Endodermal cell (in vitro differentiated cells): Measurements from ENCODE around the gene CHMP2A. TPM values are rescaled to one million over a fixed set of nuclear protein-coding genes. Genes with fewer than 3 reads are reported as not detected.
A peak's percentile ranks its signal among the peaks of the same experiment; 100 is the strongest.

Source experiments
- DNase-seq: peaks from one replicate; pipeline ENCODE4 v3.0.0-alpha.2; 2017
- H3K27ac ChIP-seq: 2 replicates; pipeline ENCODE4 v1.5.1; 2013; ENCODE audit warnings: mild to moderate bottlenecking, low read depth, low read length, moderate library complexity
- H3K27me3 ChIP-seq: 2 replicates; pipeline ENCODE4 v1.6.1; 2013; ENCODE audit warnings: mild to moderate bottlenecking, low read length, moderate library complexity; ENCODE audit not compliant: insufficient read depth, control insufficient read depth, poor library complexity, severe bottlenecking
- H3K36me3 ChIP-seq: 2 replicates; pipeline ENCODE4 v1.7.0; 2013; ENCODE audit warnings: mild to moderate bottlenecking, low read length, moderate library complexity; ENCODE audit not compliant: control insufficient read depth, insufficient read depth
- H3K4me1 ChIP-seq: one replicate; pipeline ENCODE4 v1.7.0; 2013; ENCODE audit warnings: low read length; ENCODE audit not compliant: control insufficient read depth, insufficient read depth
- H3K4me3 ChIP-seq: 2 replicates; pipeline ENCODE4 v1.5.1; 2013; ENCODE audit warnings: mild to moderate bottlenecking, low read length, moderate library complexity
- H3K9ac ChIP-seq: 2 replicates; pipeline ENCODE4 v1.6.1; 2013; ENCODE audit warnings: mild to moderate bottlenecking, low read length, moderate library complexity; ENCODE audit not compliant: poor library complexity, severe bottlenecking; ENCODE audit errors: extremely low read depth
- H3K9me3 ChIP-seq: 2 replicates; pipeline ENCODE4 v1.6.1; 2013; ENCODE audit warnings: mild to moderate bottlenecking, low read length, moderate library complexity; ENCODE audit not compliant: control insufficient read depth
- H3K27ac Mint-ChIP-seq: 2 replicates; pipeline ENCODE4 v1.8.0; 2020; ENCODE audit warnings: mixed read lengths
- H3K27me3 Mint-ChIP-seq: 2 replicates; pipeline ENCODE4 v1.8.0; 2021; ENCODE audit warnings: mild to moderate bottlenecking, mixed read lengths; ENCODE audit not compliant: insufficient read depth
- H3K36me3 Mint-ChIP-seq: 2 replicates; pipeline ENCODE4 v1.8.0; 2020; ENCODE audit warnings: low read depth, mixed read lengths
- H3K4me1 Mint-ChIP-seq: 2 replicates; pipeline ENCODE4 v1.8.0; 2020; ENCODE audit warnings: mixed read lengths
- H3K4me3 Mint-ChIP-seq: 2 replicates; pipeline ENCODE4 v1.8.0; 2020; ENCODE audit warnings: mild to moderate bottlenecking, moderate library complexity, mixed read lengths
- H3K9me3 Mint-ChIP-seq: 2 replicates; pipeline ENCODE4 v1.8.0; 2020; ENCODE audit warnings: mild to moderate bottlenecking, mixed read lengths
- WGBS, 2 experiments: methylation state at CpG; one replicate each; pipeline versions ENCODE4 v1.1.5 to v1.1.7; 2013; ENCODE audit warnings: missing lambda C conversion rate in 2 of 2, mixed read lengths in 1 of 2; ENCODE audit not compliant: insufficient coverage in 1 of 2, insufficient read length in 1 of 2; 5-methylcytosine and 5-hydroxymethylcytosine counted together
- total RNA-seq, 2 donors: library from RNA; stranded (reverse); fragmentation: NEBNext Ultra II Directional in 1 of 2; extraction: Animal tissue kit (Norgen Biotek cat#: 25700) in 1 of 2; gene quantifications; 2 replicates in 1 of 2; 3 replicates in 1 of 2; pipeline ENCODE4 v1.2.1, GENCODE V29; 2021
- TF ChIP-seq, protein P1 (sequence below): fragments of 200-600 bp; sonication (generic); conservative IDR thresholded peaks from 2 replicates; pipeline ENCODE4 v1.5.0; 2021; ENCODE audit warnings: antibody characterized with exemption, mild to moderate bottlenecking

The CHMP2A gene
- total RNA-seq, 2 donors from 2014 or later = 97.7 to 147 TPM

DNA sequence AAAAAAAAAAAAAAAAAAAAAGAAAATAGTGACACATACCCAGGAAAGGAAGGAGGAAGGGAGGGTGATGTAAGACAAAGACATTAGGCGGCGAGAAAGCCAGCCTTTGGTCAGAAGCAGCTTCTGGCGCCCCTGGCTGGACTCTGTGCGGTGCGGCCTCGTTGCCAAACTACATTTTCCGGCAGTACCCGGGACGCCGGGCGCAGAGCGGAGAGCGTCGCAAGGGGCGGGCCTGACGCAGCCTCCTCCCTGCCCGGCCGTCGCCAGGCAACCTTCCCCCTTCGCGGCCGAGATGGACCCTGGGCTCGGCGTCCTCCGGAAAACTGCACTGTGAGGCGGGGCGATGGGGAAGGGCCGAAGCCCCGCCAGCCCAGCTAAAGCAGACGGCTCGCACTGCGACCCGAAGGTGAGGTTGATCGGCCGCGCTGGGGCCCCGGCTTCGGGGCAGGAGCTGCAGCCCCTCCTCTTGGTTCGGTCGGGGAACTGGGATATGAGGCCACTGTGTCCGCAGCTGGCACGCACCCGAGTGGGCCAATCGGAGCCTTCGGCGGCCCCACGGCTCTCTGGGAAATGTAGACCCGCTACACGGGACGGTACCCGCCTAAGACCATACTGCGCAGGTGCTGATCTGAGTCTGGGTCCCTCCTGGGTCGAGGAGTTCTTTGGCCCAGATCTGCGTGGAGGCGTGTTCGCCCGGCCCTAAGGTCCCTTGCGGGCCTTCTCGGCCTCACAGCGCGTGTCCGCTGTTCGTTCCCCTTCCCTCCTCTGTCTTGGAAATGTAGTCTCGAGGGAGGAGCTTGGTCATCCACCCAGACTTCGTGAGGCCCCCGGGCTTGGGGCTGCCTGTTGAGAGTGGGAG lies 20.5 kb upstream of the CHMP2A start:
- Histone ChIP-seq H3K4me1 (no peaks in the 10 kb centered on the region), H3K9ac (peak overlapping the region; percentile 68), H3K9me3 (no peaks in the 10 kb centered on the region), H3K27ac (peak overlapping the region; percentile 89), H3K4me3 (peak overlapping the region; percentile 98), H3K36me3 (peaks cover 12% of the 10 kb centered on the region), H3K27me3 (no peaks in the 10 kb centered on the region)
- Mint-ChIP-seq H3K27ac (peak overlapping the region; percentile 91), H3K27me3 (no peaks in the 10 kb centered on the region), H3K4me3 (peak overlapping the region; percentile 97), H3K4me1 (peaks cover 13% of the 10 kb centered on the region), H3K9me3 (no peaks in the 10 kb centered on the region), H3K36me3 (no peaks in the 10 kb centered on the region)
- DNase-seq = peak; percentile 95
- 0% methylated on average over 25 to 66 of the region's 66 CpGs for WGBS, 2 experiments
- TF ChIP-seq, protein P1, sequence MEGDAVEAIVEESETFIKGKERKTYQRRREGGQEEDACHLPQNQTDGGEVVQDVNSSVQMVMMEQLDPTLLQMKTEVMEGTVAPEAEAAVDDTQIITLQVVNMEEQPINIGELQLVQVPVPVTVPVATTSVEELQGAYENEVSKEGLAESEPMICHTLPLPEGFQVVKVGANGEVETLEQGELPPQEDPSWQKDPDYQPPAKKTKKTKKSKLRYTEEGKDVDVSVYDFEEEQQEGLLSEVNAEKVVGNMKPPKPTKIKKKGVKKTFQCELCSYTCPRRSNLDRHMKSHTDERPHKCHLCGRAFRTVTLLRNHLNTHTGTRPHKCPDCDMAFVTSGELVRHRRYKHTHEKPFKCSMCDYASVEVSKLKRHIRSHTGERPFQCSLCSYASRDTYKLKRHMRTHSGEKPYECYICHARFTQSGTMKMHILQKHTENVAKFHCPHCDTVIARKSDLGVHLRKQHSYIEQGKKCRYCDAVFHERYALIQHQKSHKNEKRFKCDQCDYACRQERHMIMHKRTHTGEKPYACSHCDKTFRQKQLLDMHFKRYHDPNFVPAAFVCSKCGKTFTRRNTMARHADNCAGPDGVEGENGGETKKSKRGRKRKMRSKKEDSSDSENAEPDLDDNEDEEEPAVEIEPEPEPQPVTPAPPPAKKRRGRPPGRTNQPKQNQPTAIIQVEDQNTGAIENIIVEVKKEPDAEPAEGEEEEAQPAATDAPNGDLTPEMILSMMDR = no peak

GRCh38 chr19:58573658-58574164 lies 18.8 kb upstream of the CHMP2A start:
- peaks cover 13% of the 10 kb centered on the region for H3K4me1 Mint-ChIP-seq
- no peak for DNase-seq
- peak overlapping the region; percentile 90 for H3K4me3 ChIP-seq
- no peaks in the 10 kb centered on the region for H3K4me1 ChIP-seq
- no peaks in the 10 kb centered on the region for H3K27me3 ChIP-seq
- peak overlapping the region; percentile 88 for H3K27ac ChIP-seq
- H3K36me3 ChIP-seq = peaks cover 29% of the 10 kb centered on the region
- peak overlapping the region; percentile 81 for H3K9ac ChIP-seq
- WGBS, 2 experiments = 5% methylated on average over 14 to 20 of the region's 20 CpGs
- no peaks in the 10 kb centered on the region for H3K27me3 Mint-ChIP-seq
- H3K4me3 Mint-ChIP-seq = peak overlapping the region; percentile 97
- H3K27ac Mint-ChIP-seq = peak overlapping the region; percentile 100
- TF ChIP-seq, protein P1 = no peak
- H3K36me3 Mint-ChIP-seq = peaks cover 3% of the 10 kb centered on the region
- H3K9me3 ChIP-seq = no peaks in the 10 kb centered on the region
- H3K9me3 Mint-ChIP-seq = no peaks in the 10 kb centered on the region

DNA sequence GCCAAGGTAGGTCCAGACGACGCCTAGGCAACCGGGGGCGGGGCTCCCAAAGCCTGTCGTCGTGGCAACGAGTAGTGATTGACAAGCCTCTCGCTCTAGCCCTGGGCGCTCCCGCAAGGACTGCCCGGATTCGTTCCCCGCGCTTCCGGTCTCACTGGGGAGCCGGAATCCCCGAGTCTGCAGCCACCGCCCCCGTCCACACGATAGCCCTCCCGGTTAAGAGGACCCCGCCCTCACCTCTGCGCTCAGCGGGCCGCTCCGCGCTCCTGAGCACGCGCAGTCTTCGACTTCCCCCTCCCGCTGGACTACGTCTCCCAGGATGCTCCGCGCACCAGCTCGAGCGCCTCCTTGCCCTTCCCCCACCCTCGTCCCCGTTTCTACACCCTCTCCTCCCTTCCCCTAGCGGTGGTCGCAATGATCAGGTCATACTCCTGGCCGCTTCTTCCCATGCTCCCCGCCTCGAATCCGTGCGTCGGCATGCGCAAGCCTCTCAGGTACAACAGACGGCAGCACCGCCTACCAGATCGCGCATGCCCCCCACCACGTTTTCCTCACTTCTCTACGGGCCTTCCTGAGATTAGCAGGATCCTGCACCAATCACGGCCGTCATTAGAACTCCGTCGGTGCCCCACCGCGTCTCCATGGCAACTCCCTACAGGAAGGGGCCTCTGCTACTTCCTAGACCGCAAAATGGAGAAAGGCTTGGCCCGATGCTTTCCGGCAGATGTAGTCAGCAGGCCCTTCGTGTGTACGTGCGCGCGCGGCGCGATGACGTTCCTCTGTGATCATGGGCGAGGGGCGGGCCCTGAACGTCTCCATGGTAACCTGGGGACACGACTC lies 18.1 kb upstream of the CHMP2A start, which contains the start of gene MZF1:
Gene MZF1 (minus strand): TSS at position 518 of the 840 bp plus-strand sequence. CDS start 1,946 bp downstream, outside the sequence.
- Mint-ChIP-seq H3K4me1 (peaks cover 13% of the 10 kb centered on the region), H3K36me3 (peaks cover 5% of the 10 kb centered on the region), H3K27me3 (no peaks in the 10 kb centered on the region)

More for the DNA sequence above, 18.1 kb upstream of the CHMP2A start, which contains the start of gene MZF1:
- H3K36me3 ChIP-seq = peaks cover 33% of the 10 kb centered on the region
- TF ChIP-seq, protein P1 = peak; percentile 54
- no peaks in the 10 kb centered on the region for H3K9me3 ChIP-seq
- no peaks in the 10 kb centered on the region for H3K9me3 Mint-ChIP-seq
- WGBS, 2 experiments = 0% methylated on average over 41 to 75 of the region's 75 CpGs
- peak; percentile 100 for DNase-seq
- H3K4me3 ChIP-seq = peak within 1 kb of the TSS; percentile 90
- H3K27ac Mint-ChIP-seq = peak within 1 kb of the TSS; percentile 100
- no peaks in the 10 kb centered on the region for H3K27me3 ChIP-seq
- no peaks in the 10 kb centered on the region for H3K4me1 ChIP-seq
- H3K4me3 Mint-ChIP-seq = peak within 1 kb of the TSS; percentile 97
- peak within 1 kb of the TSS; percentile 96 for H3K27ac ChIP-seq
- peak within 1 kb of the TSS; percentile 81 for H3K9ac ChIP-seq
